ENCODE data around the gene CHST15. TPM values are rescaled to one million over a fixed set of nuclear protein-coding genes. Genes with fewer than 3 reads are reported as not detected.

CHST15 gene
- polyA plus RNA-seq, 4 donors: 0.45 to 8.5 (median 4.0) TPM

- no peak overlapping the region for H3K4me3 ChIP-seq (ENCODE audit: low read depth in 1 of 3, low read length in 3 of 3)
- peak overlapping the region in 1 of 3 donors; percentile 24 for H3K27ac ChIP-seq (ENCODE audit: low read depth in 1 of 3, low read length in 2 of 3)
- peaks cover 0 to 2% (median 0%) of the 10 kb centered on the region in 3 donors for H3K27me3 ChIP-seq (ENCODE audit: control insufficient read depth in 3 of 3, insufficient read depth in 3 of 3, low read length in 3 of 3)
- no peaks in the 10 kb centered on the region for H3K4me1 ChIP-seq (ENCODE audit: control insufficient read depth in 3 of 3, insufficient read depth in 2 of 3, low read depth in 1 of 3, low read length in 2 of 3)
- DNase-seq: no peak
- no peaks in the 10 kb centered on the region for H3K9me3 ChIP-seq (ENCODE audit: control insufficient read depth in 2 of 2, insufficient read depth in 1 of 2, low read depth in 1 of 2, low read length in 1 of 2)
- WGBS, 3 donors: 71 to 89% (median 84%) methylated on average over 3 to 4 of the region's 4 CpGs
- no peaks in the 10 kb centered on the region for H3K36me3 ChIP-seq (ENCODE audit: control insufficient read depth in 3 of 3, insufficient read depth in 2 of 3, low read depth in 1 of 3, low read length in 3 of 3)
- no peak for FAIRE-seq
These were observed 25.8 kb upstream of the CHST15 start for GRCh38 chr10:124119216-124119615.

- Histone ChIP-seq H3K27ac (ENCODE audit: low read depth in 1 of 3, low read length in 2 of 3) (no peak overlapping the region), H3K4me1 (ENCODE audit: control insufficient read depth in 3 of 3, insufficient read depth in 2 of 3, low read depth in 1 of 3, low read length in 2 of 3) (no peaks in the 10 kb centered on the region), H3K27me3 (ENCODE audit: control insufficient read depth in 3 of 3, insufficient read depth in 3 of 3, low read length in 3 of 3) (peaks cover 0 to 2% (median 0%) of the 10 kb centered on the region in 3 donors), H3K4me3 (ENCODE audit: low read depth in 1 of 3, low read length in 3 of 3) (no peak overlapping the region), H3K9me3 (ENCODE audit: control insufficient read depth in 2 of 2, insufficient read depth in 1 of 2, low read depth in 1 of 2, low read length in 1 of 2) (no peaks in the 10 kb centered on the region), H3K36me3 (ENCODE audit: control insufficient read depth in 3 of 3, insufficient read depth in 2 of 3, low read depth in 1 of 3, low read length in 3 of 3) (no peaks in the 10 kb centered on the region)
- DNase-seq (no peak), FAIRE-seq (no peak)
- 83 to 90% (median 86%) methylated on average over 6 of the region's 6 CpGs for WGBS, 3 donors
These were observed 24.4 kb upstream of the CHST15 start for GRCh38 chr10:124117833-124118232.

GRCh38 chr10:124117511-124117785, 24.1 kb upstream of the CHST15 start:
- Histone ChIP-seq H3K4me3 (ENCODE audit: low read depth in 1 of 3, low read length in 3 of 3) (no peak overlapping the region), H3K4me1 (ENCODE audit: control insufficient read depth in 3 of 3, insufficient read depth in 2 of 3, low read depth in 1 of 3, low read length in 2 of 3) (no peaks in the 10 kb centered on the region), H3K27me3 (ENCODE audit: control insufficient read depth in 3 of 3, insufficient read depth in 3 of 3, low read length in 3 of 3) (peaks cover 0 to 2% (median 0%) of the 10 kb centered on the region in 3 donors), H3K9me3 (ENCODE audit: control insufficient read depth in 2 of 2, insufficient read depth in 1 of 2, low read depth in 1 of 2, low read length in 1 of 2) (no peaks in the 10 kb centered on the region), H3K36me3 (ENCODE audit: control insufficient read depth in 3 of 3, insufficient read depth in 2 of 3, low read depth in 1 of 3, low read length in 3 of 3) (no peaks in the 10 kb centered on the region), H3K27ac (ENCODE audit: low read depth in 1 of 3, low read length in 2 of 3) (no peak overlapping the region)
- WGBS, 3 donors: 87 to 95% (median 93%) methylated on average over 5 of the region's 5 CpGs
- FAIRE-seq (no peak), DNase-seq (no peak)

- no peak overlapping the region for H3K4me3 ChIP-seq (ENCODE audit: low read depth in 1 of 3, low read length in 3 of 3)
- H3K27ac ChIP-seq (ENCODE audit: low read depth in 1 of 3, low read length in 2 of 3): no peak overlapping the region
- peaks cover 0 to 2% (median 0%) of the 10 kb centered on the region in 3 donors for H3K27me3 ChIP-seq (ENCODE audit: control insufficient read depth in 3 of 3, insufficient read depth in 3 of 3, low read length in 3 of 3)
- FAIRE-seq: no peak
- no peaks in the 10 kb centered on the region for H3K9me3 ChIP-seq (ENCODE audit: control insufficient read depth in 2 of 2, insufficient read depth in 1 of 2, low read depth in 1 of 2, low read length in 1 of 2)
- H3K4me1 ChIP-seq (ENCODE audit: control insufficient read depth in 3 of 3, insufficient read depth in 2 of 3, low read depth in 1 of 3, low read length in 2 of 3): no peaks in the 10 kb centered on the region
- DNase-seq: no peak
- WGBS, 3 donors: 38 to 62% (median 47%) methylated on average over 12 of the region's 12 CpGs
- H3K36me3 ChIP-seq (ENCODE audit: control insufficient read depth in 3 of 3, insufficient read depth in 2 of 3, low read depth in 1 of 3, low read length in 3 of 3): no peaks in the 10 kb centered on the region
These were observed 23.5 kb upstream of the CHST15 start for GRCh38 chr10:124116771-124117510.

GRCh38 chr10:124114696-124115095, 21.3 kb upstream of the CHST15 start:
- WGBS, 3 donors: 91 to 94% (median 92%) methylated on average over 4 of the region's 4 CpGs
- Histone ChIP-seq H3K36me3 (ENCODE audit: control insufficient read depth in 3 of 3, insufficient read depth in 2 of 3, low read depth in 1 of 3, low read length in 3 of 3) (no peaks in the 10 kb centered on the region), H3K4me3 (ENCODE audit: low read depth in 1 of 3, low read length in 3 of 3) (no peak overlapping the region), H3K27me3 (ENCODE audit: control insufficient read depth in 3 of 3, insufficient read depth in 3 of 3, low read length in 3 of 3) (peaks cover 0 to 4% (median 0%) of the 10 kb centered on the region in 3 donors), H3K9me3 (ENCODE audit: control insufficient read depth in 2 of 2, insufficient read depth in 1 of 2, low read depth in 1 of 2, low read length in 1 of 2) (no peaks in the 10 kb centered on the region), H3K4me1 (ENCODE audit: control insufficient read depth in 3 of 3, insufficient read depth in 2 of 3, low read depth in 1 of 3, low read length in 2 of 3) (no peaks in the 10 kb centered on the region), H3K27ac (ENCODE audit: low read depth in 1 of 3, low read length in 2 of 3) (no peak overlapping the region)
- DNase-seq: no peak
- no peak for FAIRE-seq

- Histone ChIP-seq H3K4me3 (ENCODE audit: low read depth in 1 of 3, low read length in 3 of 3) (no peak overlapping the region), H3K36me3 (ENCODE audit: control insufficient read depth in 3 of 3, insufficient read depth in 2 of 3, low read depth in 1 of 3, low read length in 3 of 3) (no peaks in the 10 kb centered on the region), H3K4me1 (ENCODE audit: control insufficient read depth in 3 of 3, insufficient read depth in 2 of 3, low read depth in 1 of 3, low read length in 2 of 3) (no peaks in the 10 kb centered on the region), H3K27me3 (ENCODE audit: control insufficient read depth in 3 of 3, insufficient read depth in 3 of 3, low read length in 3 of 3) (peaks cover 0 to 4% (median 0%) of the 10 kb centered on the region in 3 donors), H3K9me3 (ENCODE audit: control insufficient read depth in 2 of 2, insufficient read depth in 1 of 2, low read depth in 1 of 2, low read length in 1 of 2) (no peaks in the 10 kb centered on the region), H3K27ac (ENCODE audit: low read depth in 1 of 3, low read length in 2 of 3) (no peak overlapping the region)
- FAIRE-seq: no peak
- DNase-seq: no peak
- 81 to 86% (median 85%) methylated on average over 16 of the region's 16 CpGs for WGBS, 3 donors
These were observed 19.6 kb upstream of the CHST15 start for GRCh38 chr10:124112891-124113580.

- Histone ChIP-seq H3K36me3 (ENCODE audit: control insufficient read depth in 3 of 3, insufficient read depth in 2 of 3, low read depth in 1 of 3, low read length in 3 of 3) (no peaks in the 10 kb centered on the region), H3K4me1 (ENCODE audit: control insufficient read depth in 3 of 3, insufficient read depth in 2 of 3, low read depth in 1 of 3, low read length in 2 of 3) (no peaks in the 10 kb centered on the region), H3K27ac (ENCODE audit: low read depth in 1 of 3, low read length in 2 of 3) (no peak overlapping the region), H3K27me3 (ENCODE audit: control insufficient read depth in 3 of 3, insufficient read depth in 3 of 3, low read length in 3 of 3) (peaks cover 0 to 2% (median 0%) of the 10 kb centered on the region in 3 donors), H3K4me3 (ENCODE audit: low read depth in 1 of 3, low read length in 3 of 3) (no peak overlapping the region), H3K9me3 (ENCODE audit: control insufficient read depth in 2 of 2, insufficient read depth in 1 of 2, low read depth in 1 of 2, low read length in 1 of 2) (no peaks in the 10 kb centered on the region)
- FAIRE-seq (no peak), DNase-seq (no peak)
- WGBS, 3 donors: 89 to 90% (median 90%) methylated on average over 5 of the region's 5 CpGs
These were observed 17.5 kb upstream of the CHST15 start for GRCh38 chr10:124110882-124111281.

GRCh38 chr10:124109261-124109660, 15.9 kb upstream of the CHST15 start:
- Histone ChIP-seq H3K4me1 (ENCODE audit: control insufficient read depth in 3 of 3, insufficient read depth in 2 of 3, low read depth in 1 of 3, low read length in 2 of 3) (no peaks in the 10 kb centered on the region), H3K9me3 (ENCODE audit: control insufficient read depth in 2 of 2, insufficient read depth in 1 of 2, low read depth in 1 of 2, low read length in 1 of 2) (no peaks in the 10 kb centered on the region), H3K4me3 (ENCODE audit: low read depth in 1 of 3, low read length in 3 of 3) (no peak overlapping the region), H3K36me3 (ENCODE audit: control insufficient read depth in 3 of 3, insufficient read depth in 2 of 3, low read depth in 1 of 3, low read length in 3 of 3) (no peaks in the 10 kb centered on the region), H3K27ac (ENCODE audit: low read depth in 1 of 3, low read length in 2 of 3) (no peak overlapping the region), H3K27me3 (ENCODE audit: control insufficient read depth in 3 of 3, insufficient read depth in 3 of 3, low read length in 3 of 3) (peaks cover 0 to 2% (median 0%) of the 10 kb centered on the region in 3 donors)
- DNase-seq (no peak), FAIRE-seq (no peak)
- 56 to 70% (median 65%) methylated on average over 4 of the region's 4 CpGs for WGBS, 3 donors

Data from small intestine (tissue), 7 donors.